ENCODE measurements around the gene SMIM8.

Gene SMIM8

GRCh38 chr6:87366899-87367298 lies 44.5 kb downstream of the SMIM8 start:
- no peak for DNase-seq (ENCODE audit: extremely low read depth, low read depth)
- TF ChIP-seq CTCF (IDR thresholded peaks at IDR 0.05; ENCODE audit: low read depth, low read length) = no peak

GRCh38 chr6:87373377-87373776 lies 51.0 kb downstream of the SMIM8 start:
- DNase-seq (ENCODE audit: extremely low read depth, low read depth) = no peak
- no peak for TF ChIP-seq CTCF (IDR thresholded peaks at IDR 0.05; ENCODE audit: low read depth, low read length)

GRCh38 chr6:87375315-87375714 lies 52.9 kb downstream of the SMIM8 start:
- no peak for TF ChIP-seq CTCF (IDR thresholded peaks at IDR 0.05; ENCODE audit: low read depth, low read length)
- DNase-seq (ENCODE audit: extremely low read depth, low read depth) = no peak

GRCh38 chr6:87376643-87377042 lies 54.3 kb downstream of the SMIM8 start:
- no peak for DNase-seq (ENCODE audit: extremely low read depth, low read depth)
- no peak for TF ChIP-seq CTCF (IDR thresholded peaks at IDR 0.05; ENCODE audit: low read depth, low read length)

GRCh38 chr6:87378947-87379346 lies 56.6 kb downstream of the SMIM8 start:
- DNase-seq (ENCODE audit: extremely low read depth, low read depth) = no peak

GRCh38 chr6:87382861-87383260 lies 60.5 kb downstream of the SMIM8 start:
- no peak for TF ChIP-seq CTCF (IDR thresholded peaks at IDR 0.05; ENCODE audit: low read depth, low read length)
- no peak for DNase-seq (ENCODE audit: extremely low read depth, low read depth)

More at GRCh38 chr6:87378947-87379346, 56.6 kb downstream of the SMIM8 start:
- no peak for TF ChIP-seq CTCF (IDR thresholded peaks at IDR 0.05; ENCODE audit: low read depth, low read length)

- TF ChIP-seq CTCF (IDR thresholded peaks at IDR 0.05; ENCODE audit: low read depth, low read length) = no peak
- DNase-seq (ENCODE audit: extremely low read depth, low read depth) = no peak
These were observed 61.6 kb downstream of the SMIM8 start for GRCh38 chr6:87384038-87384437.
